22Rv1 (cell line): Measurements from ENCODE around the gene ATP2C2.

Experiments used
- CTCF ChIP-seq: fragments of 450-650 bp; IDR thresholded peaks from 2 replicates; pipeline ENCODE4 v1.5.1; 2017; ENCODE audit warnings: mild to moderate bottlenecking
- ZFX ChIP-seq: fragments of 450-650 bp; IDR thresholded peaks from 2 replicates; pipeline ENCODE4 v1.6.1; 2017; ENCODE audit warnings: antibody characterized with exemption, borderline replicate concordance

- TF ChIP-seq CTCF (no peak), ZFX (no peak)
Measured at GRCh38 chr16:84426804-84427203, 58.5 kb downstream of the ATP2C2 start.
